HCT116 (cell line): ENCODE measurements around the gene VAV2.

ENCODE experiments used
- CEBPB ChIP-seq: IDR thresholded peaks from 2 replicates; pipeline ENCODE4 v1.6.1; 2012; ENCODE audit warnings: low read depth
- EZH2 ChIP-seq: fragments of 200-600 bp; sonication (generic); IDR thresholded peaks from 2 replicates; pipeline ENCODE4 v1.6.1; 2017; ENCODE audit warnings: antibody characterized with exemption, mixed run types
- REST ChIP-seq: IDR thresholded peaks from 2 replicates; pipeline ENCODE4 v1.6.1; 2012; ENCODE audit warnings: low read depth

DNA sequence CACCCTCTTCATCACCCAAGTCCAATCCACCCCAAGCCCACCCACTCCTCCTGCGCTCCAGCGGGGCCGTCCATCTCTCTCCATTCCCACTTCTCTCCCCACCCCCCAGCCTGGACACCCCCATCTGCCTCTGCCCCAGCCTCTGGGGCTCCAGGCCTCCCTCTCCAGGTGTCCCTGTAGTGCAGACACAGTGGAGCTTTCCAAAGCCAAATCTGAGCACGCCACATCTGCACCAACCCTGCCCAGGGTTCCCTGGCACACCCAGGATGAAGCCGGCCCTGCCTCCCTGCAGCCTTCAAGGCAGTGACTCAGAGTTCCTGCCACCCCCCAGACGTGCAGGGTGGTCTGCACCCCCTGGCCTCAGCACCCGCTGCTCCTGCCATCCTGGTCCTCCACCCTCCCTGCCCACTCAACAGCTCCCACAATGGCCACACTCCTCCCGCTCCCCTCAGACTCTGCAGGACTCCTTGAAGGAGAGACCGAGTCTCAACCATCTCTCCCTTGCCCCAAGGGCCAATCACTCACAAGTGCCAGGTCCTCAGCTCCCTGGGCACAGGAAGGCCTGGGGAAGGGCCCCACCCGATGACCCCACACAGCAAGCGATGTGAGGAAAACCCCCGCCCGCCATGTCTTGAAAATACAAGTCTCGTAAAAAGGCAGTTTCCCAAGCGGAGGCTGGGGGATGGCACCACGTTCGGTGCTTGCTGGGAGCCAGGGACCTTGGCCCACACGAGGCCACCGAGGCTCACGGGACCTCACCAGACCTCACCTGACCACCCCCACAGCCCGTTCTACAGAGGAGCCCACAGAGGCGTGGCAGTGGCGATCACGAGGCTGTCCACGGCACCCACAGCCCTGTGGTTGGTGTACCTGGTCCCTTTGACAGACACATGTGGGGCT lies 22.2 kb downstream of the VAV2 start:
- TF ChIP-seq REST = no peak
- TF ChIP-seq EZH2 = no peak
- TF ChIP-seq CEBPB = no peak
